GM18519 (cell line): ENCODE measurements around the gene THOC6.

ENCODE experiments used
- ATAC-seq: cut with Tn5 transposase; IDR thresholded peaks from one replicate; pipeline ENCODE4 v1.9.1; 2021; ENCODE audit warnings: mild to moderate bottlenecking, moderate library complexity; ENCODE audit not compliant: unreplicated experiment, low FRiP score

THOC6 gene

GRCh38 chr16:2990891-2991290 is 32.9 kb upstream of the THOC6 start:
- ATAC-seq: no peak

DNA sequence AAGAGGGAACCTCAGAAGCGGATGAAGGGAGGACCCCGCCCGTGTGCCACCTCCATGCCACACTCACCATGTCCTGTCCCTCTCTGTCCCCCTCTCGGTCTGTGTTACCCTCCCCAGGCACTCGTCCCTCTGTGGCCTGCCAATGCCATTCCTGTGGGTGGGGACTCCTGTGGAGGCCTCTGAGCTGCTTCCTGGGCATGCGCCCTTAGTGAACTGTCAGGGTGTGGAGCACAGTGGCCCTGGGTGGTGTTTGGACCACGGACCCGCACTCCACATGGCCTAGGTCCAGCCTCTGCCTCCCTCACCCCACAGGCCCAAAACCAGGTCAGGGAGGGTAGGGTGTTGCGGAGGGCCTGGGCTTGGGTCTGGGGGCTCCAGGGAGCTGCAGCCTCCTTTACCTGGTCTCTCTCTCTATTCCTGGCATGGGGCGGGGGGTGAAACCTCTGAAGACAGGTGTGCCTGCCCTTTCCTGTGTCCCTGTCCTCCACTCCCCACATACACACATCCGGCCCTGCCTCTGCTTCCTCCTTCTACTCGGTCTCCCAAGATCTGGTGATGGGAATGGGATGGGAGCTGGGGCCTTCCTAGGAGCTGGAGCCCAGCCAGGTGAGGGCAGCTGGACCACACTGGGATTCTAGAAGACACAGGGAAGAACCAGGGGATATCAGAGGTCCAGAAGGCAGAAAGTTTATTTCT is 32.1 kb upstream of the THOC6 start:
- ATAC-seq: no peak

DNA sequence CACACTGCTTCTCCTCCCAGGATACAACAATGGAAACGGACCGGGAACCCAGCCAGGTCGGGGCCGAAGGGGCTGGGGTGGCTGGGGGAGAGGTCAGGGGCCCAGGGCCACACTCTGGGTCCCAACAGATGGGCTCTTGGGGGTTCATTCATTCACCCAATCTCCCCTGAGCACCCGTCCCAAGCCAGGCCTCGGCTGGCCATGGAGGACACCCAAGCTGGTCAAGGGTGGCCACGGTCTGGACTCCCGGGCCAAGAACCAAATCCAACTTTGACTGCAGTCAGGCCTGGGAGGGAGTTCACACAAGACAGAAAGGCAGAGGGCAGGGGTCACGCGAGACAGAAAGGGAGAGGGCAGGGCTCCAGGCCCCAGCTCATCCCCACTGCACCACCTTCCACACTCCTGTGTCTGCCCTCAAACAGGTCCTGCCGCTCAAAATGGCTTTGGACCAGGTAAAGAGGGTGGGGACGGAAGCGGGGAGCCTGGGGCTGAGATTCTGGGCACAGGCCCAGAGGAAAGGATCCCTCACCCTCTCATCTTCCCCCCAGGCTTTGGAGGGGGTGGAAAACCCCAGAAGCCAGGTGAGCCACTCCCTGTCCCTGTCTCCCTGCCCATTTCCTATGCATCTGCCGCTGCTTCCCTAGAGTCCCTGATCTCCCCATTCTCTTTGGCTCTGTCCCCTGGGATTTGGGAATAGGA is 31.3 kb upstream of the THOC6 start:
- no peak for ATAC-seq

DNA sequence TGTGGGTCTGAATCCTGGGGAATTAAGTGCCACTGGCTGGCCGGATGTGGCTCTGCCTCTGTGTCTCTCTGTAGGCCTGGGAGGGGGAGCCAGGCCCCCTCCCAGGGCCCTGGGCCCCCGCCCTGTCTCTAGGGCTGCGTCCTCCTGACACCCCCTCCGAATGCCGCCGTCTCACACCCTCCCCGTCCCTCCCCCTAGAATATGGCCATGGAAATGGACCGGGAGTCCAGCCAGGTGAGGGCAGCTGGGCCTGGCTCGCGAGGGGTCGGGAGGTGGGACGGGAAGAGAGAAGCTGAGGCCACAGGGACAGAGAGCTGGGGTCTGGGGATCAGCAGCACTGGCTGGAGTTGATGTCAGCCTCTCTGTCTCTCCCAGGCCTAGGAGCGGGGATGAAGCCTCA is 27.5 kb upstream of the THOC6 start:
- ATAC-seq: no peak

- ATAC-seq: no peak
Observed at GRCh38 chr16:2999929-3000328, 23.9 kb upstream of the THOC6 start.

DNA sequence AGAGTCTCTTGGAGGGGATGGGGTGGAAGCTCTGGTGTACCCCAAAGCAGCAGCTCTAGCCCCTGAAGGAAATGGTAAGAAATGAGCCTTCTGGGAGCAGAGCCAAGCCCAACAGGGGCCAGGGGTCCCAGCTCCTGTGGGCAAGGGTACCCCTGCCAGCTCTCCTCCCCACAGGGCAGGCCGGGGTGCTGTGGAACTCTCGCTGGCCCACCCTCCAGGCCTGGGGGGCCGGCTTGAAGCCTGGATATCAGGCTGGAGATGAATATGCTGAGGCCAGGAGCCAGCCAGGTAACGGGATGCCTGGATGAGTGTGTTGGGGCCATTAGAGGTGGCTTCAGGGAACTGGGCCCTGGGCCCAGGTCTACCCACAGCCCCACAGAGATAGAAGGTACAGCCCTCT is 23.3 kb upstream of the THOC6 start:
- no peak for ATAC-seq

- no peak for ATAC-seq
Observed at GRCh38 chr16:3001316-3001715, 22.5 kb upstream of the THOC6 start.

GRCh38 chr16:3003582-3004270 is 20.1 kb upstream of the THOC6 start:
- peak; percentile 92 for ATAC-seq

- ATAC-seq: no peak
Observed at GRCh38 chr16:3004319-3004718, 19.5 kb upstream of the THOC6 start.

DNA sequence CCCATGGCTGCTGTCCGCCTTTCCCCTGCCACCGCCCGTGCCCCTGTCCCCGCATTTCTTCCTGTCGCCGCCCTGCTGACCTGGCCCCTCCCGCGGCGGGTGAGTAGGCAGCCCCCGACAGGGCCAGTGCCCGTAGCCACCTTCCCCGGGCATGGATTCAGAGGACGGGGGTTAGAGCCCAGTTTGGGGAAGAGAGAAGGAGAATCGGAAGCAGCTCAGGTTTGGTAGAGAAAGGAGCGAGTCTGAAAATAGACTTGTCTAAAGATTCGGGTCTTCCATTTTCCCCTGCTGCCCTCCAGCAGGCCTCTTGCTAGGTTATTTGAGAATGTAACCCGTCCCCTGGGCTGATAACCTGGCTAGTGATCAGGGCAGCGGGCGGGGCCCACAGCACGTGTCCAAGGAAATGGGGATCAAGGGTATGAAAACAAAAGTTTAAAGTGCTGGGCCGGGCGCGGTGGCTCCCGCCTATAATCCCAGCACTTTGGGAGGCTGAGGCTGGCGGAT is 19.0 kb upstream of the THOC6 start:
- ATAC-seq: no peak

DNA sequence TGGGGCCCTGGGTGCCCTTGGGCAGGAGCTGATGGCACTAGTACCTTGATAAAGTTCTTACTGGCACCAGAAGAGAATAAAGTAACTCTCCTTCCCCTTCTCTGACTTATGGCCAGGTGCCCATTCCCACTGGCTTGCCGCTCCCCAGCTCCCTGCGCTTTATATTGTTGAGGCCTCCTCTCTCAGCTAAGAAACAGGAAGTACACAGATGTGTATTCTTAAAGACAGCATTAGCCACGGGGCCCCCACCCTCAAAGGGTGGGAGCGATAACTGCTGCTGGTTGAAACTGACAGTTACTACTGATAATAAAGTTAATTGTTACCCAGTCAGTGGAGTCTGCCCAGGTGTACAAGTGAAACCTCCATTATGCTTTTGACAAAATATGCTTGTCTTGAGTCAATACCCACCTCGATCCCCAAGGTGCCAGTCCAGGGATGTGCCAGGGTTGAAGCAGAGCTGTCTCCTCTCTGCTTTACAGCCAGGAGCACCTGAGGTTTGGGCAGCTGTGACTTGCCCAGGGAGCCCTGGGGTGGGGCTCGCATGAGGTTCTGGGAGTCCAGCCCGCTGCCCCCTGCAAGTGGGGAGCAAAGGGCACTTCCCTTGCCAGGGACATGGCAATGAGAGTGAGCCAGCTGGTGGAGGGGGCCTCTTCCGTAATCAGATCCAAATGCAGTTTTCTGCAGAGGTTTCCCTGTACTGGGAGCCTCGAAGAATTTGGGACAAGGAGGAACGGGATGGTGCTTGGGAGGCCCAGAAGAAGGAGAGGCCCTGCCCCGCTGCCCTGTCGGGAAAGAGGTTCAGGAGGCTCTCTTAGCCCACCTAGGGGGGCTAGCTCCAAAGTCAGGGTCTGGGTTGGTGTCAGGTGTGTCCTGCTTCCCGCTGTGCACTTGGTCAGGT is 16.5 kb upstream of the THOC6 start:
- ATAC-seq: no peak

DNA sequence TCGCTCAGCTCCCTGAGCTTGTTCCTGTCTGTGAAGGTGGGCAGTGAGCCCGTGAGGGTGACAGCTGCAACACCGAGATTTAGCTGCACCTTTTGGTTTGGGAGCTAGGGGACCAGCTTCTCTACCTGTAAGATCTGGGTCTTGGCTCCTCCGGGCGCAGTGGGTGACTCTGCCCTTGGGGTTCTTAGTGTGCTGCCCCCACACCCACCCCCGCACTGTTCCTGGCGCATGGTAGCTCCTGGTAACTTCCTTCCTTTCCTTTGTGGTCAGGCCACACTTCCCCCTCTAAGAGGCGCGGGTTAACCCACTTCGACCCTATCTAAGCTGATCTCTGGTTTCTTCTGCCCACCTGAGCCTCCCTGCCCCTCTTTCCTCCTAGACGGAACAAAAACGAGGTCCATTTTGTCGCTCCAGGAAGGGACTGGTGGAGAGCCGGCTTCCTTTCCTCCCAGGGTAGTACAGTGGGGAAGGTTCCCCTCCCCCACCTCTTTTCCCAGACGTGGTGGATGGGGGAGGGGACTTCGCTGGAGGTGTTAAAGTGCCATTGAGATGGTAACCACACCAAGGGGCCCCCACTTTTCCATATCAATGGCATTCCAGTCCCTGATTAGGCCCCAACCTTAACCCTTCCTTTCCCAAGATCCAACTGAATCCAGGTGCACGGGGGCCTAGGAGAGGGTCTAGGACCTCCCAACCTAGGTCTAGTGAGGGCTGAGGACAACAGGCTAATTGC is 15.7 kb upstream of the THOC6 start:
- no peak for ATAC-seq

DNA sequence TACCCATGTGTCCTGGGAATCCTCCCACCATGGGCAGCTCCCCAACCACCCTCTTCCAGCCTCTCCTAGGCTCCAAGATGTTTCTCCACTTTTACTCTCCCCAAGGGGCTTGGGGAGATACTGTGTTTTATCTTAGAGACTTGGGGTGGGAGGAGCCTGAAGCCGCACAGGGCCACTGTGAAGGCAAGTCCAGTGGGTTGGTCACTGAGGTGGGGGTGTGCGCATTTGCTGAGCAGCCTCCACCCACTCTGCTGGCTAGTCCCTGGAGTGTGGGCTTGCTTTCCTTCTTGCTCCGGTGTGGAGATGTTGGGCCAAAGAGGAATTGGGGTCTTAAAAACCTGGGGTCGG is 15.2 kb upstream of the THOC6 start:
- no peak for ATAC-seq

DNA sequence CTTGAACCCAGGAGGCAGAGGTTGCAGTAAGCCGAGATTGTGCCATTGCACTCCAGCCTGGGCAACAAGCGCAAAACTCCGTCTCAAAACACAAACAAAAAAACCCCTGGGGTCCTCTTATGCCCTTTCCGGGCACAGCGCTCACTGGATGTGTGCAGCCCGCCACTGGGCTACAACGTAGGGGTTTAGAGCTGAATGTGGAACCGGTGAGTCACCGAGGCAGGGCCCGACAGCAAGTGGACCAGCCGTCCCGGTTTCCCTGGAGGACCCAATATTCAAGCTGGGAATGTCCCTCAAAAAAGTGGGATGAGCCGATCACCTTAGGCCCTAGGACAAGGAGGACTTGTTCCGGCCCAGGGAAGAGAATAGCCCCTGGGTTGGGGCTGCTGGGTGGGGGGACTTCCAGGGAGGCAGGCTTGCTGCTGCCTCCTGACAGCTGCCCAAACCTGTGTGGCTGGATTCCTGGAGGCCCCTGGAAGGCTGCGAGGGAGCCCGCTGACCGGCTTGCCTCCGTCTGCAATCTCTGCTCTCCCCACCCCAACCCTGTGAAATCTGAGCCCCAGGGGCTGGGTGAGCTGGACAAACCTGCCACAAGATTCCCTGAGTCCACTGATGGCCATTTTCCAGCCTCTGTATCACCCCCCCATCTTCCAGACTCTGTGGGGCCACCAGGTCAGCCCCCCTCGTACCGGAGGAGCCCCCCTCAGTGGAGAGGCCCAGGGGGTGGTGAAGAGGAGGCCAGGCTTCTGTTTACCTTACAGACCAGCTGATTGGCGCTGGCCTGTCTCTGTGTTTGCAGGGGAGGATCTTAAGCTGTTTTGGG is 14.1 kb upstream of the THOC6 start:
- no peak for ATAC-seq

DNA sequence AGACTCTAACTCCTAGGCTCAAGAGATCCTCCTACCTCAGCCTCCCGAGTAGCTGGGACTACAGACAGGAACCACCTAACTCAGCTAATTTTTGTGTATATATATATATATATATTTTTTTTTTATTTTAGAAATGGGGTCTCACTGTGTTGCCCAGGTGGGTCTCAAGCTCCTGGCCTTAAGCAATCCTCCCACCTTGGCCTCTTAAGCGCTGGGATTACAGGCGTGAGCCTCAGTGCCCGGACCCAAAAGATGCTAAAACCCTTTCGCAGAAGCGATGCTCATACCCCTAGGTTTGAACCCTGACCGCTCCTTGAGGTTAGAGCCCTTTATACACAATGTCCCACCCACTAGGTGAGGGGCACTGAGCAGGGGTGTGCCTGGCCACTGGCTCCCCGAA is 13.3 kb upstream of the THOC6 start:
- no peak for ATAC-seq

DNA sequence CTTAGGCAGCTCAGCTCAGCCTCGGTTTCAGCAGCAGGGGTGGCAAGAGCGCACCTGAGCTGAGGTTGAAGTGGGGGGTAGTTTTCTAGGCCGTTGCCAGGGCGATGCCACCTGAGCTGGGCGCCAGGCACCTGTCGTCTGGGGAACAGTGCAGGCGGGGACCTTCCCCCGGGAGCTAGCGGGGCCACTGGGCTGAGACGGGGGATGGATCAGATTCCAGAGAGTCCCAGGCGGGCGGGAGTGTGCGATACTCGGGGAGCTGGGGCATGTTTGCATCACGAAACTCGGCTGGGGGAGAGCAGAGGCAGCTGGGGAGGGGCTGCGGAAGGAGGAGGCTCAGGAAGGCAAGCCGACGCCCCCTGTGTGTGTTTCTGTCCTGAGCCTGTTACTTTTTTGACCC is 11.6 kb upstream of the THOC6 start:
- ATAC-seq: no peak

GRCh38 chr16:3012828-3013420 is 10.9 kb upstream of the THOC6 start, which contains the start of gene CLDN9:
Gene CLDN9, plus strand, starts transcription at chr16:3012923. Its CDS starts 440 bp downstream, at chr16:3013363.
- ATAC-seq: no peak

- ATAC-seq: no peak
Observed at GRCh38 chr16:3013491-3013951, 10.3 kb upstream of the THOC6 start.
